NCI-H2029 (cell line): ENCODE data around the gene AFTPH.

Experiments used
- DNase-seq: peaks from one replicate; lab custom pipeline; 2025; lab: John Stamatoyannopoulos, UW

AFTPH gene

DNA sequence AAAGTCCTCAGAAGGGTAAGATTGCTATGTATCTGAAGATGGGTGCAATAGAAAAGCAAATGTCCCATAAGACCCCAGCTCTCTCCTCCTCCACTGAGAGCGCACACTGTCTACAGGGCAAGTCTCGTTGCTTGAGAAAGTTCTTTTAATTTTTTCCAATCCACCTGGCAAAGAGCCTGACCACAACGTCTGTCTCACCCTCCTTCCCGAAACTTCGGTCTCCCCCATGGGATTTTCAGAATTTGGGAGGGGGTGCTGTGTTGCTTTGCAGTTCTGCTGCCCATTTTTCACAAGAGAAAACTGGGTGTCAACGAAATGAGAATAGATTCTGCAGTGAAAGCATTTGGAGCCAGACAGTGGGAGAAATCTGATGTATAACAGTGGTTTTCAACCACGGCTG is 89.1 kb downstream of the AFTPH start:
- no peak for DNase-seq

DNA sequence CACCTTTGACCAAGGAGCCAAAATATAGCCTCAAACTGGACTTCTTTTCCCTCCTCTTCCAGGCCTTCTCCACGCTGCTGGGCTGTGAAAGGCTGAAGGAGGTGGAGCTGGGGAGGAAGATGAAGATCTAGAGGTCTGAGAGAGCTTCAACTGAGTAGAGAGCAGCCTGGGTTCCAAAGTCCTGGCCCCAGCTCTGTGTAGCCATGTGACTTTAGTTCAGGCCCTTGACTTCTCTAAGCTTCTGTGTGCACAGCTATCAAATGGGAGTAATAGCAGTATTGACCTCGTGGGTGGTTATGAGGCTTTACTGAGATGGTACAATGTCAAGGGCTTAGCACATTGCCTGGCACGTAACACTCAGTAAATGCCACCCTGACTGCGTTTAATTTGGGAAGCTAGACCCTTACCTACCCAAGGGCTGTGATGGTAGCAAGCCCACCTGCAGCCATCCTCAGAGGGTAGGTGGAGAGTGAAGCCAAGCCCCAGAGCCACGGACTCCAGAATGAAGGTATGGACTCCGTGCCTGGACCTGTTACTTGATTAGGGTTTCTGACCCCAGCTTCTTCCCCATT is 91.2 kb downstream of the AFTPH start:
- no peak for DNase-seq

DNA sequence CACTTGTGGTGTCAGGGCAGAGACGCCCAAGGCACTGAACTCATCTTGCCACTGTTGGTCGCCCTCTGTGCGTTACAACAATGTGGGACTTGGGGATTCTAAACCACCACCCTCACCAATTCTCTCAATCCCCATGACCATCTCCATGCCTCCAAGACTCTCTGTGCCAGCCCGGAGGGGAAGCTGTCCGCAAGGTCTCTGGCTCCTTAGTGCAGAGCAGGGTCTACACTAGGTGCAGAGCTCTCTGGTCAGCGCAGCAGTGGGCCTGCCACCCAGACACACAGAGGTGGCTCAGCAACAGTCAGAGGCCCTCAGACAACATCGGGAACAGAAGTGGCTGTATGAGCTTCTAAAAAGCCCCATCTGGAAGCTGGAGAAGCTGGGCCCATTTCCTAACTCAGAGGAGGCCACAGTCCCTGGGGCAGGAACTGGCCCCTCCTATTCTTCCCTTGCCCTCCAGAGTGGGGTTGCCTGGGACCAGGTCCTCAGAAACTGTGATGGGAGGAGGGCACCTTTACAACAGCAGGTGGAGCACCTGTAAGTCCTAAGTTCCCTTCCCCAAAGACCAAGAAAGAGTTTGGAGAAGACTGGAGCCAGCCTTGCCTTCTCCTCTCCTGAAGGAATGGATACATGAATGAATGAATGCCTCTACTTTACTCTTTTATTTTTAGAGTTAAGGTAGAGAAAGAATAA is 91.9 kb downstream of the AFTPH start:
- no peak for DNase-seq

DNA sequence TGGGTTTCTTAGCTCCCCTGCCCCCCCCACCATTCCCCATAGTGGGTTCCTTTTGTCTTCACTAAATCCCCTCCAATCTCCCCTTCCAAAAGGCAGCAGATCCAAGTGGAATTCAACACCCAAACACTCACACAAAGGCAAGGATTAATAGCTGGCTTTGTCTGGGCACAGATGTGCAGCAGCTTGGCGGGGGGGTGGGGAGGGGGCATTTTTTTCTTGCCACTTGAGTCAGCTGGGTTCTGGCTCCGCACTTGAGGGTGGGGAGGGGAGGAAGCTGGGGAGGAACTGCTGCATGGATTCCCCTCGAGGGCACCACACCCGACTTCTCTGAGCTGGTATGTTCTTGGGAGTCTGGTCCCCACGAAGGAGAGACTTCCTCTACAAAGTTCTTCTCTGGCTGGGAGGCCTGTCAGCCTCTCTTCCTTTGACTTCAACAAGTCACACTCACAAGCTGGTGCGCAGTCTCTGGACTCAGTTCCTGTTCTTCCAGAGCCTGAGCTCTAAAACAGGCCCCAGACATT is 93.6 kb downstream of the AFTPH start:
- DNase-seq, result no peak

DNA sequence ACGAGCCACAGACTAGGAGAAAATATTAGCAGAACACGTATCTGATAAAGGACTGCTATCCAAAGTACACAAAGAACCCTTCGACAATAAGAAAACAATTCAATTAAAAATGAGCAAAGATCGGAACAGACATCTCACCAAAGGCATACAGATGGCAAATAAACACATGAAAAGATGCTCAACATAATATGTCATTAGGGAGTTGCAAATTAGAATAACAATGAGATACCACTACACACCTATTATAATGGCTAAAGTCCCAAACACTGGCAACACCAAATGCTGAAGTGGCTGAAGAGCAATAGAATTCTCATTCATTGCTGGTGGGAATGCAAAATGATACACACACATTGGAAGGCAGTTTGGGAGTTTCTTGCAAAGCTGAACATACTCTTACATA is 96.5 kb downstream of the AFTPH start:
- no peak for DNase-seq

DNA sequence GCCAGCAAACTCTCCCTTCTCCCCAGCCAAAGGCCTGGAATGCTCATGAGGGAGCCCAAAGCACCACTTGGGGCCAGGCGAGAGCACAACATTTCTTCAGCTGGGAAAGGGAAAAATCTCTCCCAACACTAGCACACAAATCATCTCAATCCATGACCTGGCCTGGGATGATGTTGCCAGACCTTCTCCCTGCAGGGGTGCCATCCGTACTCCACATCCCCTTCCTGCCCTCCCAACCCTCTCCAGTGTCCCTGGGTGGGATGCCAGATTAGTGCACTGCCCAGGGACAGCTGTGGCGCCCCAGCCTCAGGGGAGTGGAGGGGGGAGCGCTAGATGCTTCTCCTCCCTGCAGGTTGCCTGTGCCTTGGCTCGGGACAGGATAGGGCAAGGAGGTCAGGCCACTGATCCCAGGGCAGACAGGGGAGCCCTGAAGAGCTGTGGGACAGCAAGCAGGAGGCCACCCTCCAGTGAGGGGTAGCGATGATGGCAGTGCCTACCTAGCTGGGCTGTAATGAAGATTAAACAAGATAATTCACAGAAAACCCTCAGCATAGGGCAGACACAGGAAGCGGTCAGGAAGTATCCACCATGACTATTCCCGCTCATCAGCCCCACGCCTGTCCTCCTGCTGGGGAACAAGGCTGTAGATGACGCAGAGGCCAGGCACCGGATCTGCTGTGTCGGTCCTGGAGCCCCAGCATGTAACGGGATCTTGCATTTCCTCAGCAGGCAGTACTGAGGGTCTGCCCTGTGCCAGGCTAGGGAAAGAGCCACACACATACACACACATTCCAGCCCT is 98.5 kb downstream of the AFTPH start:
- DNase-seq, result no peak

DNA sequence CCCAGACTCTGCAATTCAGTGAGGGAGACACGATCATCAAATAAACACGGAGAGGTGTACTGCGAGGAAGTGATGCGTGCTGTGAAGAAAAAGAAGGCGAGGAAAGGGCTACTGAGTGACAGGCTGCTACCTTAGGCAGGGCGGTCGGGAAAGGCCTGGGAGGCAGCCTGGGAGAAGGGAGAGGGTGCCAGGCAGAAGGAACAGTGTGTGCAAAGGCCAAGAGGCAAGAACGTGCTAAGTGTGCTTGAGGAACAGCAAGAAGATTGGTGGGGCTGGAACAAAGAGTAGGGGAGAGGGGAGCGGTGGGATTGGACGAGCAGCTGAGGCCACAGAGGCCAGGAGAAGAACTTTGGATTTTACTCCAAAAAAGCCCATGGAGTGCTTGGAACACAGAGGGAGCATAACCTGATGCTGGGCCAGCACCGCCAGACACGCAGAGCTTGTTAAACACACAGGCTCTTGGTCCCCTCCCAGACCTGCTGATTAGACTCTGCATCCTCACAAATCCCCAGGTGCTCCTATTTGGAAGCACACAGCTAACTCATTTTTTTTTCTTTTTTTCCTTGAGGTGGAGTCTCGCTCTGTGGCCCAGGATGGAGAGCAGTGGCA is 99.2 kb downstream of the AFTPH start:
- no peak for DNase-seq

DNA sequence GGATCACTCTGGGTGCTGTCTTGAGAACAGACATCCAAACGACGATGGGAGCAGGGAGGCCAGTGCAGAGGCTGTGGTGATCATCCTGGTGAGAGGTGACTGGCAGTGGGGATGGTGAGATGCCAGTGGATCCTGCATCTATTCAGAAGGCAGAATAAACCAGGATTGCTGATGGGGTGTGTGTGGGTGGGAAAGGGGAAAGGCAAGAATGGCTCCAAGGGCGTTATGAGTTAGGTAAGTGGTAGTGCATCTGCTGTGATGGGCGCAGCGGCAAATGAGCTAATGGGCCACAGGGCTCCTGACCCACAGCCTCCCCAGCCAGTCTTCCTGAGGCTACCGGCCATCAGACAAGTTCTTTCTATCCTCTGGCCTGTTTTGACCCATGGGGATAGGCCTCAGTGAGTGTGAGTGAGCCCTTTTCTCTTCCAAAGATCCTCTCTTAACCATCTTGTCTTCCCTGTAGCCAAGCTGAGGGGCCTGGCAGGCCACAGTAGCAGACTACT is 100.0 kb downstream of the AFTPH start:
- no peak for DNase-seq

DNA sequence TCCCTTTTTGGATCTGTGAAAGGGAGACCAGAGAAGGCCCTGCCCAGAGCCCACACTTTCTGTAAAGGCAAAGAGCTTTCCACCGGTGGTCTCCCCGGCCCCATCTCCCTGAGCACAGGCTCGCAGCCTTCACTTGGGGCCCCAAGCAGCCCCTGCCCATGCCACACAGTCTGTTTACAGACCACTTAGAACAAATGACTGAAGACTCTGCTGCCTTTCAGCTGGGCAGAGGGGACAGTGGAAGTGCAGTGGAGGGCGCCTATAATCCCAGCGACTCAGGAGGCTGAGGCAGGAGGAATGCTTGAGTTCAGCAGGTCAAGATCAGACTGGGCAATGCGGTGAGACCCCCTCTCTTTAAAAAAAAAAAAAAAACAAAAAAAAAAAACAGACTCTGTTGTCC is 100.7 kb downstream of the AFTPH start:
- DNase-seq, result no peak

DNA sequence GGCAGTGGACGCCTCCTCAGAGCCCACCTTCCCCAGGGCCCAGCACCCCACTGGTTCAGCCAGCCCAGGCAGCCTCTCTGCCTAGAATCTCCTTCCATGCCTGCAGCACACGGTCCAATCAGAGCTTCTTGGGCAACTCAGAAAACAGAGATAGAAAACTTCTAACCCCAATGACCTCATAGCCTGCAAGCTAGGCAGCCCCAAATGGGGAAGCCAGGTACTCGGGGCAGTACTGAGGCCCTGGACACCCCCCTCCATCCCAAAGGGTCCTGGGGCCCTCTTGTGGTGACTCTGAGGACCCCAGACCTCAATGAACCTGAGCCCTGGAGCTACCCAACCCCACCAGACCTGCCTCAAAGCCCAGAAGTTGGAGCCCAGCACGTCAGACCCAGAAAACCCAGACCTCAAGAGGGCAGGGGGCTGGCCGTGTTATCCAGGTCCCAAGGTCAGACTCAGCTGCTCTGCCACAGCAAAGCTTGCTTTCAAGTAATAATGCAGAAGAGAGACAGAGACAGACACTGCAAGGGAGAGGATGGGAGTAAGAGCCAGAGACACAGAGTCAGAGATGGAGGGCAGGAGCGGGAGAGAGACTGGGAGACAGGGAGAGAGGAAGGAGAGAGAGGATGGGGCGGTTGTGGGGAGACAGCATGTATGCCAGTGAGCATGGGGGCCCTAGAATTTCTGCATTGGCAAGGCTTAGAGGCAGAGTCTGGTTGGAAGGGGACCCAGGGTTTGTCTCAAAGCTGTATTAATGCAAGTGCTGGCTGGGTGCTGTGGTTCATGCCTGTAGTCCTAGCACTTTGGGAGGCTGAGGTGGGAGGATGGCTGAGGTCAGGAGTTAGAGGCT is 101.4 kb downstream of the AFTPH start:
- no peak for DNase-seq

DNA sequence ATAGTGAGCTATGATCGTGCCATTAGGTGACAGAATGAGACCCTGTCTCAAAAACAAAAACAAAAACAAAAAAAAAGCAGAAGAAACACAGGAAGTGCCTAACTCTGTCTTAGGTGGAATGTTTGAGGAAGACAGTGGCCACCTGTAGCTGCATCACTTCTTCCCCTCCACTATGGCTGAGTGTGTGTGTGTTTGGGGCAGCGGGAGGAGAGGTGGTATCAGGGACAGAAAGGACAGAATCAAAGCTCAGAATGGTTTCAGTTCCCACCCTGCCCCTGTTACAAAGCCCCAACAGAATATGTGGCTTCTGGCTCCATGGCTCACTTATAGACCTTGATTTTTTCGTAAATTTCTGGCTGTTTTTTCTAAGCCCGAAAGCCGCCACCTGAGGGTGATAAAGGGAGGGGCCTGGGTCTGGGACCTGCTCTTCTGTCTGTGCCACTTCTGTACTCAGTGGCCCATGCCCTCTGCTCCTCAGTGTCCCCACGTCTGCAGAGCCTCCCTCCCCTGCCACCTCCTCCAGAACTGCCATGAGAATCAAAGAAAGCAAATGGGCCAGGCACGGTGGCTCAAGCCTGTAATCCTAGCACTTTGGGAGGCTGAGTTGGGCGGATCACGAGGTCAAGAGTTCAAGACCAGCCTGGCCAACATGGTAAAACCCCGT is 102.2 kb downstream of the AFTPH start:
- no peak for DNase-seq

DNA sequence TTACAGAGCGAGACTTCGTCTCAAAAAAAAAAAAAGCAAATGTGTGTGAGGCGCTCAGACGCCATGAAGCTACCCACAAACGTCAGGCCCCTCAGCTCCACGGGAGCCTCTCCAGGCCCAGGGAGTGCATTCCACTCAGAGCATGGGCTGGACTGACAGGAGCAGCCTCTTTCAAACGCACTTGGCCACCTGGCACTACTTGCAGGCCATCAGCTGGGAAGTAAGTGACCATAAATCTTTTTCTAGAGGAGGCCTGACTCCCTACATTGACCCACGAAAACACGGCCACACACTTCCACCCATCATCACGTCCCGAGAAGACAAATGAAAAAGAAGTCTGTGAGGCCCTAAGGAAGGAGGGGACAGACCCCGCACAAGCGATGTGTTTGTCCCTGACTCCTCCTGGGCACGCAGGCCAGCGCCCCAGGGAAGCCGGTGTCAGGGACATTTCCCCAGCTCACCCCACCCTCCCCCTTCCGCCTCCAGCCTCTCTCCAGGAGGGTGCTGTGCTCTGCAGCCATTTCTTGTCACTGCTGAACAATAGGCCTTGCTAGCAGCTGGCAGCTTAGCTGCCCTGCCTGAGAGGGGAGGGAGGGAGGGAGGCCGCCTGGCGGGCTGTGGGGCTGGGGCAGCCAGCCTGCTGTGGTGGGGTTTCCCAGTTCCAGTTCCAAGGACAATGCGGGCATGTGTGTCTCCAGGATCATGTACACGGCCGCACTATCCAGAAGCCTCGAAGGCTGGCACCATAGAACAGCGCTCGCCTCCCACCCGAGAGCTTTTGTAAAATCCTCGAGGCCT is 103.0 kb downstream of the AFTPH start:
- DNase-seq, result no peak

DNA sequence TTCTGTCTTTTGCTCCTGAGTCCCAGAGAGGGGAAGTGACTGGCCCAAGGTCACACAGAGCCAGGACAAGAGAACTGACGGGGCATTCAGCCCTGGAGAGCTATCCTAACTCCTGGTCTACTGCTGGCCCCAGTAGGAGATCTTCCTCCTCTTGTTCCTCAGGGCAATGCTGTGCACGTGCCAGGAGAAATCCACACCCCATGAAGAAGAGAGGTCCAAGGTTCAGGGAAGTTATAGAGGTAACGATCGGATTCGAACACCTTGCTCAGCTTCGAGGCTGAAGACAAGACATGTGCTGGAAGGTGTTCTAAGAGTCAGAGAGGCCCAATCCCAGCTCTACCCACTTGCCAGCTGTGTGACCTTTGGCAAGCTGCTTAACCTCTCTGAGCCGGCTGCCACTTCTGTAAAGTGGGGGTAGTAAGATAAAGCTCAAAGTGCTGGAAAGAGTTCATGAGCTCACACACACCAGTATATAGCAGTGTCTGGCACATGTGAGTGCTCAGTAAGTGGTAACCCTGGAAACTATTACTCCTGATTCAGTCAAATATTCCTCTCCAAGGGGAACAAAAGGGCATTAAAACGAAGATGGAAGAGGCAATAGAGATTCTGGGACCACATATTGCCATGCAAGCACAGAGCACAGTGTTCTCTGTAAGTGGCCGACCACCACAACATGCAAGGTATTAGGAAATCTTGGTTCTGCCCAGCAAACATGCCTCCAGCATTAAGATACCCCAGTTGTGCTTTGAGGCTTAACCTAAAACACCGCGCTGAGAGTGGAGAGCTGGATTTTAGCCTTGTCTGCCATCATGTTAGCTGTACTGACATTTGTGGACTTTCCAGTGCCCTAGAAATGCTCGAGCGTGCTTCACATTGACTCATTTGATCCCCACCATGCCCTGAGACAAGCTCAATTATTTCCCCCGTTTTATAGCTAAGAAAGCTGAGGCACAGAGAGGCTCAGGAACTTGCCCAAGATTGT is 104.0 kb downstream of the AFTPH start:
- no peak for DNase-seq

DNA sequence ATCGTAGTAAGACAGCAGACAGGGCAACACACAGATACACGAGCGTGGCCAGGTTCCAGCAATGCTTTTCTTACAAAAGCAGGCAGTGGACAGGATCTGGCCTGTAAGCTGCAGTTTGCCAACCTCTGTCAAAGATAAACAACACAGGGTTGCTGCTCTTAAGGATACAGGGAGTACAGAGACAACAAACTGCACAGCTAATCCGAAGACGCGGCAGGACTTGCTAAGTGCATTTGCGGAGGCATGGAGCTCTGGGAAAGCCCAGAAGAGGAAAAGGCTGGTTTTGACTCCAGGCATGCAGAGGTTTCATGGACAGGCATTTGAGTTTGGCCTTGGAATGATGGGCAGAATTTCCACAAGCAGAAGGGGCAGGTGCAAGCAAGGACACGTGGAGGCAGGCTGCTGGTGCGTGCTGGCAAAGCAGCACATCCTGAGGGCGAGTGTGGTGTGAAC is 105.2 kb downstream of the AFTPH start:
- DNase-seq, result no peak

DNA sequence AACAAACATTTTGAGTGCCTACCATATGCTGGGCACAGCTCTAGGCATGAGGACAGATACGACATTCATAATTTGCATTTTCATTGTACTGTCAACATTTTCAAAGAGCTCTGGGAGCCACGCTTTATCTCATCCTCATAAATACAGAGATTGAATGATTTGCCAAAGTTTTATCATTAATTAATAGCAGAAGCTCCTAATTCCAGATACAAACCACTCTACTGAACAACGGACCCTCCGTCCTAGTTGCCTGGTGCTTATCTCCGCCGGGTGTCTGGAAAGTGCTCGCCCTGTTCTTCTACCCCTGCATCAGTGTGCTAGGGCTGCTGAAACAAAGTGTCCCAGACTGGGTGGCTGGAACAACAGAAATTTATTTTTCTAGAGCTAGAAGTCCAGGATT is 105.7 kb downstream of the AFTPH start:
- DNase-seq, result no peak

DNA sequence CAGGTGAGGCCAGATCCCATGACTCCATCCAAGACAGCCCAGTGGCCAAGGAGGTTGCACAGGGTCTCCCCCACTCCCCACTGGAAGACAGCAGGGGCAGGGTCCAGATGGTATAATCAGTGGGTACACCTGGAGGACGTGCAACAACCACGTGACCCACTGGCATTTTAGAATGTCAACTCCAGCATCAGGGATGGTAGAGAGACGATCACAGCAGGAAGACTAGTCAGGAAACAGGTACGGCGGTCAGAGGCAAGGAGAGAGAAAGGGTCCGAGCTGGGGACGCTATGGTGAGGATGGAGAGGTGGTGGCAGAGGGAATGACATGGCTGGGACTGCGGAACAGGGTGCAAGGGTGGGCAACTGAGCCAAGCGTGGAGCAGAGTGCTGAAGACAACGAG is 106.6 kb downstream of the AFTPH start:
- DNase-seq, result no peak

DNA sequence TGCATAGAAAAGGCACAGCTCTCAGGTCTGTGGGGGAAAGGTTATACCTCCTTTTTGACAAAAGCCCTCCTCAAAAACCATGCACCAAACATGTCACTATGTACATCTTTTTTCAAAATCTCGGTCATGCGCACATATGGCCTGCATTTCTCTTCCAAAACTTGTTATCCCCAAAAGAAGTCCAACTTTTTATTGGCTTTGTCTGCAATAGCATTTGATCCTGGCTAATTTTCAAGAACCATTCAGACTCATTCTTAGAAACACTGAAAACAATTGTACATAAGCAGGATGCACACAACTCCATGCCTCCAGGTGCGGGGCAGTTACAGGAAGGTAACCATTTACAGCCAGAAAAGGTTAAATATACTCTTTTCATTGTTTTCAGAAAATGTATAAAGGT is 107.6 kb downstream of the AFTPH start:
- DNase-seq, result no peak

DNA sequence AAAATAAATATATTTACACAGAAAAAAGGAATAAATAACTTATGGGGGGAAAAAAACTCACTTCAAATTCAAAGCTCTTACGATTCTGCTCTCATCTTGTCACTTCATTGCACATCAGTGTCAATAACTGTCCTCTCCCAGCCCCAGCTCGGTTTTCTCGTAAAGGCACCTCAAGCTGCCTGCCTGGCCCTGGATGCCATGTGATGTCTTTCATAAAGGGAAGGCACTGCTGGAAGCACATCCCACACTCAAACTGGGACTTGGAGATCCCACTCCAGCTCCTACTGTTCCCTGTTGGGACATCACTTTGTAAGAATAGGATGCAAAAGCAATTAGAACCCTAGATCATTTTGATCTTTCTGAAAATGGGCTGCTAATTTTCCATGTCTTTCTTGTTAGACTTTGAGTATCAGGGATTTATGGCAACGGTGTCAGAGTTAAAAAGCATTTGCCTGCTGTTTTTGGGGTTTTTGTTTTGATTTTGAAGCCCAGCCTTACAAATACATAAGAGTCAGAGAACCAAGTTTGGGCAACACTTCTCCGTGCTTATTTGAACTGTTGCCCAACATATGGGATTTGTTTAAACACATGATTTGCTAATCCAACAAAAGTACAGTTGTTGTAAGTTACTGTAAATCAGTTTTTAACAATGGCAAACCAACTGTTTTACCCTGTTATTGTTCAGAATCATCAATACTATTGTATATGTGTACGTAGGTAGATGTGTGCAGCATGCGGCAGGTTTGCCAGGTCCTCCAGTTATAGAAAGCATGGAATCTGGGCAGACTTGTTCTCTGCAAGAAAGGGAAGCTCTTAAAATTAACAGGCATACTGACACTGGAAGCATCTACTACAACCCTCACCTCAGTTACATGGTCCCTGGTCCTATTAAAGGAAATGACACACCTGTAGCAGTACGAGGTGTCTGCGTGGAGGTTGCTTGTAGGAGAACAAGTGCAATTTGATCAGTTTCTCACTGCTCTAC is 109.0 kb downstream of the AFTPH start:
- no peak for DNase-seq
